ENCODE data around the gene CTRB1.

Gene CTRB1

DNA sequence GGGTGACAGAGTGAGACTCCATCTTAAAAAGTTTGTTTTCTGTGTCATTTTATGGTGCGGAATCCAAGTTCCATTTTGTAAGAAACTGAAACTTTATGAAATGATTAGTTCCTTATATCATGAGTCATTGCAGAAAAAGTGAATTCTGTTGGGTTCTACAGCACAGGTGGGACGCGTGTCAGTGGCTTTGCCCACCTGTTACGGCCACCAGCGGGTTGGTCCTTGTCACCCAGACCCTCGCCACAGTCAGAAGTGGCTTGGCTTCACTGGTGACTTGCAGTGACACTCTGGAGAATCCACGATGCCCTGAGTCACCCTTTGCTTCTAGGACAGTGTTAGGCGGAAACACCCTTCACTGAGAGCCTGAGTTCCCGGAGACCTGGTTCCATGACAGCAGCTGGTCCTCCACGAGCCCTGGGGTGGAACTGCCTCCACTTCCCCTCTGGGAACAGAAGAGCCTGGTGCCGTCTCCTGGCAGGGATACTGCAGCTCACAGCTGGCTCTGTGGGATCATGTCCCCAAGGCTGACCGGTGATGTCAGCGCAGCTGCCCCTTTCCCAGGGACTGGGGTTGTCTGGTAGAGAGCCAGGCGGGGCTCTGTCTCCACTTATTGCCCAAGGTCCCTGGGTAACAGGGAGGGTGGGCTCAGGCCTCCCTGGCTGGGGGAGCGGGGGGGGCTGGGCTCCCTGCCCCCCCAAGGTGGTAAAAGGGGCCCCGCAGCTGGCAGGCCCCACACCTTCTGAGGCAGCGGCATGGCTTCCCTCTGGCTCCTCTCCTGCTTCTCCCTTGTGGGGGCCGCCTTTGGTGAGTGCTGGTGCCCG, at the start of gene CTRB1:
CTRB1 (plus strand) TSS at position 733 of the 821 bp plus-strand sequence; CDS start at position 753, 20 bp downstream.
- DNase-seq (ENCODE audit: low spot score): no peak

DNA sequence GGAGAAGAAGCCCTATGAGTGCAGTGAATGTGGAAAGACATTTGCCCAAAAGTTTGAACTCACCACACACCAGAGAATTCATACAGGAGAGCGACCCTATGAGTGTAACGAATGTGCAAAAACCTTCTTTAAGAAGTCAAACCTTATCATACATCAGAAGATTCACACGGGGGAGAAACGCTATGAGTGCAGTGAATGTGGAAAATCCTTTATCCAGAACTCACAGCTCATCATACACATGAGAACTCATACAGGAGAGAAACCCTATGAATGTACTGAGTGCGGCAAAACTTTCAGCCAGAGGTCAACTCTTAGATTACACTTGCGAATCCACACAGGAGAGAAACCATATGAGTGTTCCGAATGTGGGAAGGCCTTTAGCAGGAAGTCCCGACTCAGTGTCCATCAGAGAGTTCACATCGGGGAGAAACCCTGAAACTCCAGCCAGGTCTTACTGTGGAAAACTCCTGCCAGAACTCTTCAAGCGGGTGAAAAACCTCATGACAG, 48.8 kb upstream of the CTRB1 start:
- DNase-seq (ENCODE audit: low spot score): no peak

DNA sequence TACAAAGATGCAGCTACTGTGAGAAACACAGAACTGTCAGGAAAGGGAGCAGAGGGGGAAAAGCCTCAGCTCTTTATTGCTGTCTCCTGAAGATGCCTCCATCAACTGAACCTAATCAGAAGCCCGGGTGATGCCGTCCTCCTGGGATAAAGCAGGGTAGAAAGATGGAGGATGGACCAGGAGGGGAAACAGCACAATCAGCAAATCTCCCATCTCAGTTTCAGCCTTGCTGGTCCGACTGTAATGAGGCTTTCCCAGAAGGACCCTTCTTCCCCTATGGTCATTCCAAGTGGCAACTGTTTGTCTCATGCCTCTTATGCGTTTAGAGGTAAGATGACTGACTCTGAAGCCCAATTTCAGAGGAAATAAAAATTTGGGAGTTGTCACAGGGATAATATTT, 46.2 kb upstream of the CTRB1 start:
- no peak for DNase-seq (ENCODE audit: low spot score)

DNA sequence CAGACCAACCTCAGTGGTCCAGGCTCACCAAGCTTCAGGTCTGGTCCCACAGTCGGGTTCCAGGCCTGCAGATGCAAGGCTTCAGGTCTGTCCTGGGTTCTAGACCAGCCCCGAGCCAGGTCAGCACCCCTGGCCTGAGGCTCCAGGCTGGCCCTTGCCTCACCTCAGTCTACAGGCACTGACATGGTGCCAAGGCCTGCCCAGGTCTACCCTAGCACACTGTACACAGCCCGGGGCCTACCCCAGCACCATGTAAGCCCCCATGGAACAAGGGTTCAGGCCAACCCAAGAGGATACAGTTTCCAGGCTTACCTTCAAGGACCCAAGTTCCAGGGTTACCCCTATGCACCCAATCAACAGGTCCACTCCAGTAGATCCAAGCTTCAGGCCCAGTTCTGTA, 43.7 kb upstream of the CTRB1 start:
- DNase-seq (ENCODE audit: low spot score): no peak

DNA sequence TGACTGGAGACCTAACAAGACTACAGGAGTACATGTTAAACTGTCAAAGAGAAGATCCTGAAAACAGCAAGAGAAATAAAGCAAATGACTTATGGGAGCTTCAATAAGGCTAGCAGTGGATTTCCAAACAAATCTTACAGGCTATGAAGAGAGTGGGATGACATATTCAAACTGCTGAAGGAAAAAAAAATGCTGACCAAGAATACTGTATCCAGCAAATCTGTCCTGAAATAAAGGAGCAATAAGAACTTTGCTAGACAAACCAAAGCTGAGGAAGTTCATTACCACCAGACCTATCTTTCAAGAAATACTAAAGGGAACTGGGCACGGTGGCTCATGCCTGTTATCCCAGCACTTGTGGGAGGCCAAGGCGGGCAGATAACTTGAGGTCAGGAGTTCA, 41.9 kb upstream of the CTRB1 start:
- DNase-seq (ENCODE audit: low spot score): no peak

DNA sequence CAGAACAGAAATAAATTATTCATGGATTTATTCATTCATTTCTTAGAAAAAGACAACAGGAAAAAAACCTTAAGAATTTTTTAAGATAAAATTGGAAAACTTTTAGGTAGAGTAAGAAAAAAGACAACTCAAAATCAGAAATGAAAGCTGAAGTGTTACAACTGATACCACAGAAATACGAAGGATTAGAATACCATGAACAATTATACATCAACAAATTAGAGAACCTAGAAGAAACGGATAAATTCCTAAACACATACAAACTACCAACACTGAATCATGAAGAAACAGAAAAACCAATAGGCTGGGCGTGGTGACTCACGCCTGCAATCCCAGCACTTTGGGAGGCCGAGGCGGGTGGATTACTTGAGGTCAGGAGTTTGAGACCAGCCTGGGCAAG, 39.6 kb upstream of the CTRB1 start:
- no peak for DNase-seq (ENCODE audit: low spot score)

DNA sequence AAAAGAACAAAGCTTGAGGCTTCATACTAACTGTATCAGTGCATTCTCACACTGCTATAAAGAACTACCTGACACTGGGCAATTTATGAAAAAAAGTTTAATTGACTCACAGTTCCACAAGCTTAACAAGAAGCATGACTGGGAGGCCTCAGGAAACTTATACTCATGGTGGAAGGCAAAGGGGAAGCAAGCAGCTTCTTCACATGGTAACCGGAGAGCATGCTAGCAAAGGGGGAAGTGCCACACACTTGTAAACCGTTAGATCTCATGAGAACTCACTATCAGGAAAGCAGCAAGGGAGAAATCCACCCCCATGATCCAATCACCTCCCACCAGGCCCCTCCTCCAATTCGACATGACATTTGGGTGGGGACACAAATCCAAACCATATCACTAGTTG, 37.2 kb upstream of the CTRB1 start:
- DNase-seq (ENCODE audit: low spot score): no peak

DNA sequence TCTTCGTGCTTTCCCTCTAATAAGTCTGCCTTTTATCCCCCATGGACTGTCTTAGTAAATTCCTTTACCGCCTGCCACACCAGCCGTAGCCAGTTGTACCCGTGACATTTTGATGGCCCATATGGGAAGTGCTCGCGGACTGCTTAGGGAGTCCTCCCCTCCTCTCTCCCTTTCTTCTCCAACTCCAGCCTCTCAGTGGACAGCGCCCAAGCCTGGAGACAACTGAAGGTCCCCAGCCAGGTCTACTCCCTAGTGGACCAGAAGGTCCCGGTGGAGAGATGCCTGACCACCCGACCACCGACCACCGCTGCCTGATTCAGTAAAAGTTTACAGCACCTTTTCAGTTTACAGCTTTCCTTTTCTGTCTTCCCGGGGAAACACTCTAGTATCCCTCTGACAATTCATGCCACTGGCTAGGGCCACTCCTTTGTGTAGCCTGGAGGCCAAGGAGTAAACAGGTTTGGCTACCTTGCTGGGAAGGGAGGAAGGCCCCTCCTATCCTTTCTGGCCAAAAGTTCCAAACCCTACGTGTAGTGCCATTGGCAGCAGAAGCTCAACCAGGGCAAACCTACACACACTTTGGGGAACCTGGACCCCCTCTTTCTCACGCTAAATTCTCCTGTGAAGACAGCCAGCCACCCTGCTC, 29.8 kb upstream of the CTRB1 start:
- DNase-seq (ENCODE audit: low spot score): no peak

DNA sequence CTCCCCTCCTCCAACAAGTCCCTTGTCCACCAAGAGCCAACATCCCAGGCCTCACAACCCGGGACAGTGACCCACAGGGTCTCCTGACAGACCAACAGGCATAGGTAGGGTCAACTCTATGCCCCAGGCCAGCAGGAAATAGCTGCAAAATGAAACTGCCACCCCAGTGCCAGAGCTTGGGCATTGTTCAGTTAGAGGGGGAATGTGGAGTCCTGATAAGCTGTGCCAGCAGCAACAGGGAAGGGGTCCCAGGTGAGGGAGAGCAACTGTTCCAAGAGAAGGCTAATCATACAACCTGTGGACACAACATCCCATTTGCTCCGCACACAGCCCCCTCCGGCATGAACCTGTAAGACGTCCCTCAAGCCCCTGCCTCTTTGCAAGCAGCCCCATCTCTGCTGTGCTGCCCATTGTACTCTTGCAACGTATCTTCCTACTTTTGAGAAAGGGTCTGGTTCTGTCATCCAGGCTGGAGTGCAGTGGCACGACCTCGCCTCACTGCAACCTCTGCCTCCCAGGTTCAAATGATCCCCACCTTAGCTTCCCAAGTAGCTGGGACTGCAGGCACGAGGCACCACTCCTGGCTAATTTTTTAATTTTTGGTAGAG, 29.0 kb upstream of the CTRB1 start:
- no peak for DNase-seq (ENCODE audit: low spot score)

DNA sequence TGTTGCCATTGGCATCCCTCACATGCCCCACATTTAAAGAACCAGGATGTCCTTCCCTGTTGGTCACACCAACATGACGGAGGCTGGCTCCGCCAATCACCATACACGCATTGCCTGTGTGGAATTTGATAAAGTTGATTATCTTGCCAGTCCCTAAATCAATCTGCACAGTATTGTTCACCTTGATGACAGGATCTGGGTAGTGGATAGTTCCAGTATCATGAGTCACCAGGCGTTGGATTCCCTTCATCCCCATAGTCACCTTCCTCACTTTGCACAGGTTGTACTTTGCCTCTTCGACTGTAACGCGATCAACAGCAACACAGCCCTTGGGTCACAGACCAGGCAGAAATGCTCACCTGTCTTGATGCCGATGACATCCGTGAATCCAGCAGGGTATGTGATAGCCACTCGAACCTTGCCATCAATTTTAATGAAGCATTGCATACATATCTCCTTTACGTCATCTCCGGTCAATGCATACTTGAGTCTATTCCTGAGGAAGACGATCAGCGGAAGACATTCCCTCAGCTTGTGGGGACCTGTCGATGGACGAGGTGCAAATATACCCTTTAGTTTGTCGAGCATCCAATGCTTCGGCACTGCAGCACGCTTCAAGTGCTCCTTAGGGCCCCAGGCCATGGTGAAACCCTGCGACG, 26.1 kb upstream of the CTRB1 start:
- no peak for DNase-seq (ENCODE audit: low spot score)

DNA sequence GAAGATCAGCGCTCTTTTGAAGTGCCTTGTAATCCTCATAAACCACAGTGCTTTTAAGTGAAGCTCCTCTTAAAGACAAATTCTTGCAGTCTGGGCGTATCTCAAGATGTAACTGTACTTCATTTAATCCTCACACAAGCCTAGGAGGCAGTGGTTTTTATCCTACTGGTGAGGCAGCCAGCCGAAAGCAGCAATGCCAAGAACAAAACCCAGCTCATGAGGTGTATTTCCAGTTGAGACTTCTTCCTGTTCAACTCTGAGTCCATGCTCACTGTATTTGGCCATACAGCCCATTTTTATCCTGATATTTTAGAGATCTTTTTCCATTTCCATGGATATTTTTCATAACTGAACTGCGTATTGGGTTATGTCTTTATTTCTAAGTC, 25.5 kb upstream of the CTRB1 start:
- DNase-seq (ENCODE audit: low spot score): no peak

DNA sequence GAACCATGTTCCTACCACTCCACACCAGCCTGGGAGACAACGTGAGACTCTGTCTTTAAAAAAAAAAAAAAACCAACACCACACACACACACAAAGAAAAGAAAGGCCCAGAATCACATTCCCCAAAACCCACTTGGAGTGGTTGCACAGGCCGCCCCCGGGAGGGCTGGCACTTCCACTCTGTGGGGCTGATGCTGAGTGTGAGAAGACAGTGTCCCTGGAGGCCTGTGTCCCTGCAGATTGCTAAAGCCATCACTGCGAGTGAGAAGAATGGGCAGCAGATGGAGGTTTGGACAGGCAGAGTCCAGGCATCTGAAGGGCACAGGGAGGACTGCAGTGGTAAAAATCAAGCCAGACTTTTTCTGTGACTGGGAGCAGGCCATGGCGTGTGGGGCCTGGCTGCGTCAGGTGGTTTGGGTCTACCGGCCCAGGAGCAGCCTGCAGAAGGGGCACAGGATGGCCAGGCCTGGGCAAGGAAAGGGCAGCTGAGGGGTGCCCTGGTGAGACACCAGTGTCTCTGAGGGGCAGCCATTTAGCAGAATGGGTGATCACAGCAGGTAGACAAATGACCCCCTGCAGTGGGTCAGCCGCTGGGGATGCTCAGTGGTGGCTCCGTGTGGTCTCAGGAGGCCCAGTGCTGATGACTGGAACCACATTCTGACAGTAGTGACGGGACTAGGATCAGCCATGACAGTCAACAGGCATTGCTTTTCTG, 24.9 kb upstream of the CTRB1 start:
- DNase-seq (ENCODE audit: low spot score): no peak

DNA sequence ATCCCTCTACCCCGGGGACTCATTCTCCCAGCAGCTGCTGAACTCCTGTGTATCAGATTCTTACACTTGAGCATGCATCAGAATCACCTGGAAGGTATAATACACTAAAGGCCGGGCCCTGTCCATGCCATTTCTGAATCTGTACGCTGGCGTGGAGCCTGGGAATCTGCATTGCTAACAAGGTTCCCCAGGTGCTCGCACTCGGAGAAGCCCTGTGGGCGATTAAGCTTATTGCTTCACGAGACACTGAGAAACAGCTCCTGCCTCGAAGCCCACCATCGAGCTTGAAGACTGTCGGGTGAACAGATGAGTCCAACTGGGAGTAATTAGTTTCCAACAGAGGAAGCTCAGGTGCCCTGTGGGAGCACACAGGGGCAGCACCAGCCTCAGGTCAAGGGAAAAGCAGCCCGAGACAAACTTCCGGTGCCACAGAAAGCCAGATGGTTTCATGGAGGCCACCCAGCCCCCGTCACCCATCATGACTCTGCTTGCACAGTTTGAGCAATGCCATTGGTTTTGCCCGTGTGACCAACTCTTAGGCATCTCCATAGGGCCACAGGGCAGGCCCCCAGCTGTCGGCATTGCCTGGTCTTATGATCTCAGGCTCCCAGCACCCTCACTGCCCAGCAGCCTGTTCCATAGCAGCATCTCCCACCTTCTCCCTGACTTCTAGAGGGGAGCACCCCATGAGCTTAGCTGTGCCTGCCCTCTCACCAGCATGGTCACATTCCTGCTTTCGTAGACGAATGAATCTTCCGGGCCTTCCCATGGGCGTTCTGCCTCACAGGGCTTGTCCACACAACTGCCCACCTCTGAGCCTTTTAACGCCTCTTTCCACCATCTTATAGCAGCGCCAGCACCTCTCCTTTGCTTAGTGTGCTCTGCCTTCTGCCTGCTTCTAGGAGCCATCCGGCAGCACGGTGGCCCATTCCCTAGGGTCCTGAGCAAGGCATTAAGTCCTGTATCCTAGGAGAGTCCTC, 22.7 kb upstream of the CTRB1 start:
- no peak for DNase-seq (ENCODE audit: low spot score)

DNA sequence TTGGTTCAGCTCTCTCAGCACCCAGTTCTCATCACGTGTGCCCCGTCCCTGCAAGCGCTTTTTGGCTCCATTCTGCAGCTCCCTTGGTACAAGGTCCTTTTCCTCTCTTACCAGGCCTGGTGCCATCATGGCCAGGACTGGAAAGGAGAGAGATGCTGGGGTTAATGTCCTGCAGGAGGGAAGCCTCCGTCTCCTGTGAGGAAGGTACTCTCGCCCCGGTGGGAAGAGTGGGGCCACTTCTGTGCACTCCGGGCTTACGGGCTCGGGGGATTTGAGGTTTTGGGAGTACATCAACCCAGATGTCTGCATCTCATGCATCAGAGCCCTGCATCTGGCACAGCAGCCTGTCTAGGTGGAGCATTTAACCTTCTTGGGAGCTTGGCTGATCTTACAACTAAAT, 22.0 kb upstream of the CTRB1 start:
- DNase-seq (ENCODE audit: low spot score): no peak

DNA sequence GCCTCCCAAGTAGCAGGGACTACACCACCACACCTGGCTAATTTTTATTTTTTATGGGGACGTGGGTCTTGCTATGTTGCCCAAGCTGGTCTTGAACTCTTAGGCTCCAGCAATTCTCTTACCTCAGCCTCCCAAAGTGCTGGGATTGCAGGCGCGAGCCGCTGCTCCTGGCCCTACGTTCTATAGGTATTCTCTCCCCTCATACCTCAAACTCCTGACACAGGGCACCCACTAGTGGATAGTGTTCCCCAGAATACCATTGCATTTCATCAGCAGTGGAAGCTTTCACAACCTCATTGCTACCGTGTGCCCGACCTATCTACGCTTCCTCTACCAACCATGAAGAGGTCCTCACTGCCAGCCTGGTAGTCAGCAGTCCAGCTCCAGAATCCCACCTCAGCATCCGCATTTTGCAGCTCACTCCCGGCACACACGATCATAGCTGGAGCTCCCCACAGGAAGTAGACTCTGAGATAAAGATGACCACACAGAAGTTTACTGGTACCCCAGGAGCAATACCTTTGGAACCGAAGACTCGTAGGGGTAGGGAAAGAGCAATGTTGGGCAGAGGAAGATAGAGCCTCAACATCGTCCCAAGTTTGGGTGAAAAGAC, 21.2 kb upstream of the CTRB1 start:
- no peak for DNase-seq (ENCODE audit: low spot score)

DNA sequence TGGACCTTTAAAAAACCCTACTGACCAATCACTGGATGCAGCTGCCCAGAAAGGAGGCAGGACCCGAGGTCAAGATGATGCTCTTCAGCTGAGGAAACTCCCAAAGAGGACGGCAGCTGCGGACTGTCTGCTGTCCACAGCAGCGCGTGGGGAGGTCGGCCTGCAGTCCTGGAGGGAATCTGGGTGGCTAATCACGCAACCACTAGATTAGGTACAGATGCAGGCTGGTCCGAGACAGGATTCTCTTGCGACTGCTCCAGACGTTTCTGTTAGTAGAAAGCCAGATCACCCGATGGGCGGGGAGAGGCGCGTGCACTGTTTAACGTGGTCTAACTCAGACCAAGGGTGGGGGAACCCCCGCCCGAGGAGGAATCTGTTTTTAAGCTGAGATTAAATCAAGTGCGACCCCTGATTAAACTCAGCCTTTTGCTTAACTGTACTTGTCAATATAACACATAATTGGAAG, 20.6 kb upstream of the CTRB1 start:
- no peak for DNase-seq (ENCODE audit: low spot score)

DNA sequence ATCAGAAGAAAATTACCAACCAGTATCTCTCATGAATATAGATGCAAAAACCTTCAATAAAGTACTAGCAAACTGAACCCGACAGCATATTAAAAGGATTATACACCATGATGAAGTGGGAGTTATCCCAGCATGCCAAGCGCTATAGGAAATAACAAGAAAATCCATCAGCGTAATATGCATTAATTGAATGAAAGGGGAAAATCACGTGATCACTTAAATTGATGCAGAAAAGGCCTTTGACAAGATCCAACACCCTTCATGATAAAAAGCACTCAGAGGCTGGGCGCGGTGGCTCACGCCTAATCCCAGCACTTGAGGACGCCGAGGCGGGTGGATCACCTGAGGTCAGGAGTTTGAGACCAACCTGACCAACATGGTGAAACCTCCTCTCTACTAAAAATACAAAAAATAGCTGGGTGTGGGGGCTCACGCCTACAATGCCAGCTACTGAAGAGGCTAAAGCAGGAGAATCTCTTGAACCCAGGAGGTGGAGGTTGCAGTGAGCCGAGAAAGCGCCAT, 16.7 kb upstream of the CTRB1 start:
- DNase-seq (ENCODE audit: low spot score): no peak

DNA sequence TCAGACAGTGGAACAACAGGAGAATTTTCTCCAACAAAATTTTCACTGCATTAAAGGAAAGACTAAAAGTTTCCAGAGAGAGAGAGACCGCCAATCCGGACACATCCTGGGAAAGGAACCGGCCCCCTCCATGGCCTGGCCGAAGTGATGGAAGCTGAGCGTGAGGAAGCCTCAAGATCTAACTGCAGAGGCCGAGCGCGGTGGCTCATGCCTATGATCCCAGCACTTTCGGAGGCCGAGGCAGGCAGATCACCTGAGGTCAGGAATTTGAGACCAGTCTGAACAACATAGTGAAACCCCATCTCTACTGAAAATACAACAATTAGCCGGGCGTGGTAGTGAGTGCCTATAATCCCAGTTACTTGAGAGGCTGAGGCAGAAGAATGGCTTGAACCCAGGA, 15.7 kb upstream of the CTRB1 start:
- DNase-seq (ENCODE audit: low spot score): no peak

DNA sequence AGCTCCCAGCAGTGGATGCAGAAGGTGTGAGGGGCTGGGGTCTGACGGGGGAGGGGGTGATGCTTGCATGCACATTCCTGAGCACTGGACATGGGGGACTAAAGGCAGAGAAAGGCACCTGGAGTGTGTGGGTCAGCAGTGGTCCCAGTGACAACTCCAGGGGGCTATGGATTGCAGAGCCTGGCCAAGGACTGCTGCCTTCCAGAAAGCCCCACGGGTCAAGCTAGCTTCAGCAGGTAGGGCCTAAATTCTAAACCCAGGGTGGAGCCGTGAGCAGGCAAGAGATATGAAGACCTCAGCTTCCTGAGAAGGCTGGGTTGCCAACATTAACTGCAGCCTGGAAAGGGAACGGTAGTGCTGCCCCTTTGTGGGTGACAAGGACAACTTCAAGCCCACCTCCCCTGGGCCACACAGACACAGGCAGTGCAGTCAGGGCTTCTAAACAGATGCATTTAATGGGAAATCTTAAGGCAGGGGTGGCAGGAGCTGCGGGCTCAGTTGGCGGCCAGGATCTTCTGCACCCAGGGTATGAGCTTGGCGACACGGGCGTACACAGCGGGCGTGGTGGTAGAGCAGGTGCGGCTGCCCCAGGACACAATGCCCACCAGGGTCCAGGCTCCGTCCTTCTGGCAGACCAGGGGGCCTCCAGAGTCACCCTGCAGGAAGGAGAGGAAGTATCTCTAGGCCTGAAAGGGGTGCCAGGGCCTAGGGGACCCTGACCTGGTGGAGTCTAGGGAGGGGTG, 14.9 kb upstream of the CTRB1 start:
- no peak for DNase-seq (ENCODE audit: low spot score)

Measured in NAMALWA (cell line).